K562 (cell line): ENCODE results near the gene IRAK2.

Source experiments
- CREB1 ChIP-seq, 2 experiments: sonication (generic) in 1 of 2; formaldehyde crosslinking in 1 of 2; IDR thresholded peaks; 2 replicates each; pipeline versions ENCODE4 v1.6.1 to v1.8.0; 2012 to 2022; ENCODE audit warnings: inconsistent platforms in 1 of 2, mild to moderate bottlenecking in 1 of 2, missing genetic modification reagents in 1 of 2, moderate library complexity in 1 of 2
- STAT5A ChIP-seq: IDR thresholded peaks from 2 replicates; pipeline ENCODE4 v1.6.1; 2012; ENCODE audit warnings: low read length, inconsistent platforms, borderline replicate concordance
- U2AF2 ChIP-seq: fragments of 200-400 bp; formaldehyde crosslinking; optimal IDR thresholded peaks from 2 replicates; pipeline ENCODE3; 2017; ENCODE audit warnings: low read depth, mild to moderate bottlenecking, low read length
- TF ChIP-seq, protein P1 (sequence below): fragments of 450-650 bp; IDR thresholded peaks from 2 replicates; pipeline ENCODE4 v1.6.1; 2018; ENCODE audit not compliant: partially characterized antibody

DNA sequence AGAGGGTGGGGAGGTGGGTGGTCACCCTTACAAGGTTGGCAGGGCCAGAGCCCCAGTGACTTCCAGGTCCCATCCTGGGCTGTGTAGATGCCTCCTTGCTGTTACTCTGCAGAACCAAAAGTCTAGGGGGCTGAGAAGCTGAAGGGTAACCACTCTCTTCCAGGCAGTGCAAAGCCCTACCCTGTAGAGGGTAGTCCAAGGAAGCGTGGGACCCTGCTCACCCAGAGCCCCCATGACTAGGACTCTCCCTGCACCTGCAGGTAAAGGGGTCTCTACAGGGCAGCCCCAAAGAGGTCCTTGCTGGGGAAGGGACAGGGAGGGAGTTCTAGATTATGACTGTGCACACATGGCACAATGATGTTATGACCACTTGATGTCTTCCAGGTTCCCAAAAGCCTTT is 113.8 kb downstream of the IRAK2 start:
- TF ChIP-seq, protein P1, sequence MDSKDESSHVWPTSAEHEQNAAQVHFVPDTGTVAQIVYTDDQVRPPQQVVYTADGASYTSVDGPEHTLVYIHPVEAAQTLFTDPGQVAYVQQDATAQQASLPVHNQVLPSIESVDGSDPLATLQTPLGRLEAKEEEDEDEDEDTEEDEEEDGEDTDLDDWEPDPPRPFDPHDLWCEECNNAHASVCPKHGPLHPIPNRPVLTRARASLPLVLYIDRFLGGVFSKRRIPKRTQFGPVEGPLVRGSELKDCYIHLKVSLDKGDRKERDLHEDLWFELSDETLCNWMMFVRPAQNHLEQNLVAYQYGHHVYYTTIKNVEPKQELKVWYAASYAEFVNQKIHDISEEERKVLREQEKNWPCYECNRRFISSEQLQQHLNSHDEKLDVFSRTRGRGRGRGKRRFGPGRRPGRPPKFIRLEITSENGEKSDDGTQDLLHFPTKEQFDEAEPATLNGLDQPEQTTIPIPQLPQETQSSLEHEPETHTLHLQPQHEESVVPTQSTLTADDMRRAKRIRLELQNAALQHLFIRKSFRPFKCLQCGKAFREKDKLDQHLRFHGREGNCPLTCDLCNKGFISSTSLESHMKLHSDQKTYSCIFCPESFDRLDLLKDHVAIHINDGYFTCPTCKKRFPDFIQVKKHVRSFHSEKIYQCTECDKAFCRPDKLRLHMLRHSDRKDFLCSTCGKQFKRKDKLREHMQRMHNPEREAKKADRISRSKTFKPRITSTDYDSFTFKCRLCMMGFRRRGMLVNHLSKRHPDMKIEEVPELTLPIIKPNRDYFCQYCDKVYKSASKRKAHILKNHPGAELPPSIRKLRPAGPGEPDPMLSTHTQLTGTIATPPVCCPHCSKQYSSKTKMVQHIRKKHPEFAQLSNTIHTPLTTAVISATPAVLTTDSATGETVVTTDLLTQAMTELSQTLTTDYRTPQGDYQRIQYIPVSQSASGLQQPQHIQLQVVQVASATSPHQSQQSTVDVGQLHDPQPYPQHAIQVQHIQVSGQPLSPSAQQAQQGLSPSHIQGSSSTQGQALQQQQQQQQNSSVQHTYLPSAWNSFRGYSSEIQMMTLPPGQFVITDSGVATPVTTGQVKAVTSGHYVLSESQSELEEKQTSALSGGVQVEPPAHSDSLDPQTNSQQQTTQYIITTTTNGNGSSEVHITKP: no peak
- TF ChIP-seq U2AF2 (no peak), STAT5A (no peak), CREB1 (IDR thresholded peaks at IDR 0.05) (no peak), CREB1 (CRISPR knock-in tag; IDR thresholded peaks at IDR 0.05) (no peak)
